Measurements from ENCODE around the gene PTGER2. TPM values are rescaled to one million over a fixed set of nuclear protein-coding genes. Genes with fewer than 3 reads are reported as not detected.
A peak's percentile ranks its signal among the peaks of the same experiment; 100 is the strongest.

Gene PTGER2
- total and polyA plus RNA-seq, 2 donors (not counting 1 experiment from before 2014, with no cell fraction given), result 15.9 to 38.8 TPM

DNA sequence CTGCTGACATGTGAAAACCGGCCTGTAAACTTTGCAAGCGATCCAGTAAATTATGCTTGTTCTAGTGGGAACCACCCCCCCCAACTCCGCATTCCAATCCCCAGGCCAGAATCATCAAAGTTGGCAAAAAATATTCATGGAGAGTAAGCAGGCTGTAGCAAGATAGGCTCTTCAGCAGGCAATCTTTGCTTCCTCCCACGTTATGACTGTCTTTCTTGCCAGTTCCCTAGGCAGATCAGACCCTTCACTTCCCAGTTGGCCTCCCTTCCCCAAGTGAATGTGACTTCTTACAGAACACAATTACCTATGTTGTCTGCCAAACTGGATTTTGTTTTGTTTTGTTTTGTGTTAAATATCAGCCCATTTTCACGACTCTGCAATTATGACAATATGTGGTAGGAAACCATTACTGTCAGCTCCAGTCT is 1.2 kb upstream of the PTGER2 start:
- Histone ChIP-seq H3K9me3 (ENCODE audit: control insufficient read depth, insufficient read depth, low read depth, low read length) (no peaks in the 10 kb centered on the region), H3K4me3 (replicated peaks in 1 of 4; ENCODE audit: control extremely low read depth in 1 of 4, insufficient read depth in 1 of 4, low read depth in 3 of 4, low read length in 4 of 4) (peak overlapping the region; percentile 81 to 95 (median 92)), H3K36me3 (ENCODE audit: control insufficient read depth, insufficient read depth, low read length) (no peaks in the 10 kb centered on the region), H4K20me1 (ENCODE audit: control insufficient read depth, extremely low read depth, insufficient read depth, low read length) (no peaks in the 10 kb centered on the region), H3K4me1 (ENCODE audit: control insufficient read depth, extremely low read depth, insufficient read depth, low read length) (peaks cover 3% of the 10 kb centered on the region), H3K27ac (ENCODE audit: insufficient read depth, low read length) (peak overlapping the region; percentile 76), H2AFZ (ENCODE audit: low read length) (peak overlapping the region; percentile 28), H3K79me2 (ENCODE audit: control insufficient read depth, insufficient read depth, low read length) (peaks cover 35% of the 10 kb centered on the region), H3K9ac (ENCODE audit: insufficient read depth, low read length) (no peak overlapping the region), H3K27me3 (ENCODE audit: control insufficient read depth, insufficient read depth, low read length) (no peaks in the 10 kb centered on the region), H3K4me2 (ENCODE audit: extremely low read depth, insufficient read depth, low read length) (peak overlapping the region; percentile 85)
- no peak for TF ChIP-seq EZH2 (IDR thresholded peaks at IDR 0.05; ENCODE audit: low read length, missing control alignments)
- TF ChIP-seq, protein P1, sequence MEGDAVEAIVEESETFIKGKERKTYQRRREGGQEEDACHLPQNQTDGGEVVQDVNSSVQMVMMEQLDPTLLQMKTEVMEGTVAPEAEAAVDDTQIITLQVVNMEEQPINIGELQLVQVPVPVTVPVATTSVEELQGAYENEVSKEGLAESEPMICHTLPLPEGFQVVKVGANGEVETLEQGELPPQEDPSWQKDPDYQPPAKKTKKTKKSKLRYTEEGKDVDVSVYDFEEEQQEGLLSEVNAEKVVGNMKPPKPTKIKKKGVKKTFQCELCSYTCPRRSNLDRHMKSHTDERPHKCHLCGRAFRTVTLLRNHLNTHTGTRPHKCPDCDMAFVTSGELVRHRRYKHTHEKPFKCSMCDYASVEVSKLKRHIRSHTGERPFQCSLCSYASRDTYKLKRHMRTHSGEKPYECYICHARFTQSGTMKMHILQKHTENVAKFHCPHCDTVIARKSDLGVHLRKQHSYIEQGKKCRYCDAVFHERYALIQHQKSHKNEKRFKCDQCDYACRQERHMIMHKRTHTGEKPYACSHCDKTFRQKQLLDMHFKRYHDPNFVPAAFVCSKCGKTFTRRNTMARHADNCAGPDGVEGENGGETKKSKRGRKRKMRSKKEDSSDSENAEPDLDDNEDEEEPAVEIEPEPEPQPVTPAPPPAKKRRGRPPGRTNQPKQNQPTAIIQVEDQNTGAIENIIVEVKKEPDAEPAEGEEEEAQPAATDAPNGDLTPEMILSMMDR (conservative IDR thresholded peaks at IDR 0.05 in 1 of 2, IDR thresholded peaks at IDR 0.05 in 1 of 2; ENCODE audit: low read depth in 1 of 2, low read length in 2 of 2), result no peak
- peak; percentile 43 to 91 for DNase-seq (ENCODE audit: low read depth in 2 of 2)

DNA sequence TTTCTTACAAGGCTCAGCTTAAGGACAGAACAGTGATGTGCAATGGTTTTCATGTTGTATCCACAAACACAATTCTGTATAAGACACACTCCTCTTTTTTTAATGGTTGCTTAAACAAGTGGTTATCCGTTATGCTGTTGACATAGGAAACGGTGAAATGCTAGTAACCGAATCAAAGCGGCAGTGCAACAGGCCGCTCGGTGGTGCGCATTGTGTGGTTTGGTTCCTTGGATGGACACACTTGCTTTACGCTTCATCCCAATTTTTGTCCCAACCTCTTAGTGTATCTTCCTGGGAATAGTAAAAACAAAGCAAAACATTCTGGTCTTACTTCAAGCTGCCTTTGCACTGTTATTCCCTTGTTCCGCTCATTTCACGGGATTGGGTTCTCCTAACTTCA is 650 bp upstream of the PTGER2 start:
- peak in 1 of 2 donors; percentile 61 for DNase-seq (ENCODE audit: low read depth in 2 of 2)
- peak overlapping the region; percentile 74 for H3K9ac ChIP-seq (ENCODE audit: insufficient read depth, low read length)
- no peaks in the 10 kb centered on the region for H4K20me1 ChIP-seq (ENCODE audit: control insufficient read depth, extremely low read depth, insufficient read depth, low read length)
- peak overlapping the region; percentile 75 for H2AFZ ChIP-seq (ENCODE audit: low read length)
- no peaks in the 10 kb centered on the region for H3K36me3 ChIP-seq (ENCODE audit: control insufficient read depth, insufficient read depth, low read length)
- H3K4me3 ChIP-seq (replicated peaks in 1 of 4; ENCODE audit: control extremely low read depth in 1 of 4, insufficient read depth in 1 of 4, low read depth in 3 of 4, low read length in 4 of 4), result peak overlapping the region; percentile 81 to 95 (median 92)
- peaks cover 4% of the 10 kb centered on the region for H3K4me1 ChIP-seq (ENCODE audit: control insufficient read depth, extremely low read depth, insufficient read depth, low read length)
- no peaks in the 10 kb centered on the region for H3K27me3 ChIP-seq (ENCODE audit: control insufficient read depth, insufficient read depth, low read length)
- peaks cover 39% of the 10 kb centered on the region for H3K79me2 ChIP-seq (ENCODE audit: control insufficient read depth, insufficient read depth, low read length)
- no peaks in the 10 kb centered on the region for H3K9me3 ChIP-seq (ENCODE audit: control insufficient read depth, insufficient read depth, low read depth, low read length)
- H3K27ac ChIP-seq (ENCODE audit: insufficient read depth, low read length), result peak overlapping the region; percentile 76
- no peak for TF ChIP-seq EZH2 (IDR thresholded peaks at IDR 0.05; ENCODE audit: low read length, missing control alignments)
- TF ChIP-seq, protein P1 (conservative IDR thresholded peaks at IDR 0.05 in 1 of 2, IDR thresholded peaks at IDR 0.05 in 1 of 2; ENCODE audit: low read depth in 1 of 2, low read length in 2 of 2), result no peak
- peak overlapping the region; percentile 85 for H3K4me2 ChIP-seq (ENCODE audit: extremely low read depth, insufficient read depth, low read length)

DNA sequence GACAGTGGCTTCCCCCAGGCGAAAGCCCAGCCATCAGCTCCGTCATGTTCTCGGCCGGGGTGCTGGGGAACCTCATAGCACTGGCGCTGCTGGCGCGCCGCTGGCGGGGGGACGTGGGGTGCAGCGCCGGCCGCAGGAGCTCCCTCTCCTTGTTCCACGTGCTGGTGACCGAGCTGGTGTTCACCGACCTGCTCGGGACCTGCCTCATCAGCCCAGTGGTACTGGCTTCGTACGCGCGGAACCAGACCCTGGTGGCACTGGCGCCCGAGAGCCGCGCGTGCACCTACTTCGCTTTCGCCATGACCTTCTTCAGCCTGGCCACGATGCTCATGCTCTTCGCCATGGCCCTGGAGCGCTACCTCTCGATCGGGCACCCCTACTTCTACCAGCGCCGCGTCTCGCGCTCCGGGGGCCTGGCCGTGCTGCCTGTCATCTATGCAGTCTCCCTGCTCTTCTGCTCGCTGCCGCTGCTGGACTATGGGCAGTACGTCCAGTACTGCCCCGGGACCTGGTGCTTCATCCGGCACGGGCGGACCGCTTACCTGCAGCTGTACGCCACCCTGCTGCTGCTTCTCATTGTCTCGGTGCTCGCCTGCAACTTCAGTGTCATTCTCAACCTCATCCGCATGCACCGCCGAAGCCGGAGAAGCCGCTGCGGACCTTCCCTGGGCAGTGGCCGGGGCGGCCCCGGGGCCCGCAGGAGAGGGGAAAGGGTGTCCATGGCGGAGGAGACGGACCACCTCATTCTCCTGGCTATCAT is 663 bp downstream of the PTGER2 start:
- peak in 1 of 2 donors; percentile 43 for DNase-seq (ENCODE audit: low read depth in 2 of 2)
- Histone ChIP-seq H3K9me3 (ENCODE audit: control insufficient read depth, insufficient read depth, low read depth, low read length) (no peaks in the 10 kb centered on the region), H3K4me3 (replicated peaks in 1 of 4; ENCODE audit: control extremely low read depth in 1 of 4, insufficient read depth in 1 of 4, low read depth in 3 of 4, low read length in 4 of 4) (peak overlapping the region; percentile 81 to 100 (median 92)), H3K4me1 (ENCODE audit: control insufficient read depth, extremely low read depth, insufficient read depth, low read length) (peaks cover 9% of the 10 kb centered on the region), H2AFZ (ENCODE audit: low read length) (peak overlapping the region; percentile 50), H4K20me1 (ENCODE audit: control insufficient read depth, extremely low read depth, insufficient read depth, low read length) (no peaks in the 10 kb centered on the region), H3K79me2 (ENCODE audit: control insufficient read depth, insufficient read depth, low read length) (peaks cover 42% of the 10 kb centered on the region), H3K4me2 (ENCODE audit: extremely low read depth, insufficient read depth, low read length) (peak overlapping the region; percentile 83), H3K36me3 (ENCODE audit: control insufficient read depth, insufficient read depth, low read length) (no peaks in the 10 kb centered on the region), H3K27ac (ENCODE audit: insufficient read depth, low read length) (peak overlapping the region; percentile 60), H3K27me3 (ENCODE audit: control insufficient read depth, insufficient read depth, low read length) (no peaks in the 10 kb centered on the region), H3K9ac (ENCODE audit: insufficient read depth, low read length) (peak overlapping the region; percentile 74)
- TF ChIP-seq, protein P1 (conservative IDR thresholded peaks at IDR 0.05 in 1 of 2, IDR thresholded peaks at IDR 0.05 in 1 of 2; ENCODE audit: low read depth in 1 of 2, low read length in 2 of 2), result no peak
- no peak for TF ChIP-seq EZH2 (IDR thresholded peaks at IDR 0.05; ENCODE audit: low read length, missing control alignments)
